Calu3 (cell line): Measurements from ENCODE around the gene KCNIP2. TPM values are rescaled to one million over a fixed set of nuclear protein-coding genes. Genes with fewer than 3 reads are reported as not detected.

Experiments
- Bru-seq: library from RNA; stranded (reverse); fragments of 400-500 nt; gene quantifications from one replicate; lab custom pipeline; 2021; lab: Mats Ljungman, UMichigan
- BruChase-seq, 2 experiments: library from RNA; stranded (reverse); fragments of 400-500 nt; gene quantifications; one replicate each; lab custom pipeline; 2021; lab: Mats Ljungman, UMichigan
- BruUV-seq: library from RNA; stranded (reverse); fragments of 400-500 nt; replicated peaks from 2 replicates; lab custom pipeline; 2021; lab: Mats Ljungman, UMichigan
- CTCF ChIA-PET: fragments of 300-600 bp; sonication (Branson Sonifier 250); formaldehyde crosslinking; loops from one replicate; lab custom pipeline; 2022; ENCODE audit warnings: antibody characterized with exemption; lab: Charles Lee
- DNase-seq: peaks from one replicate; pipeline ENCODE4 v3.0.0; 2022
- H3K27ac Mint-ChIP-seq: one replicate; pipeline ENCODE4 v1.8.0; 2022; ENCODE audit warnings: mixed read lengths; ENCODE audit not compliant: unreplicated experiment
- H3K27me3 Mint-ChIP-seq: one replicate; pipeline ENCODE4 v1.8.0; 2022; ENCODE audit warnings: mixed read lengths; ENCODE audit not compliant: unreplicated experiment
- H3K36me3 Mint-ChIP-seq: one replicate; pipeline ENCODE4 v1.8.0; 2022; ENCODE audit warnings: mild to moderate bottlenecking, moderate library complexity, mixed read lengths; ENCODE audit not compliant: insufficient read depth, unreplicated experiment
- H3K4me1 Mint-ChIP-seq: one replicate; pipeline ENCODE4 v1.8.0; 2022; ENCODE audit warnings: mild to moderate bottlenecking, low read depth, mixed read lengths; ENCODE audit not compliant: unreplicated experiment
- H3K4me3 Mint-ChIP-seq: one replicate; pipeline ENCODE4 v1.8.0; 2022; ENCODE audit warnings: mild to moderate bottlenecking, low read depth, moderate library complexity, mixed read lengths; ENCODE audit not compliant: unreplicated experiment
- H3K9me3 Mint-ChIP-seq: one replicate; pipeline ENCODE4 v1.8.0; 2022; ENCODE audit warnings: low read depth, mixed read lengths; ENCODE audit not compliant: unreplicated experiment
- CTCF ChIP-seq: fragments of 200-600 bp; IDR thresholded peaks from one replicate; pipeline ENCODE4 v1.8.0; 2022; ENCODE audit warnings: antibody characterized with exemption; ENCODE audit not compliant: unreplicated experiment
- intact Hi-C: fragments of 100-400 bp; cut with micrococcal nuclease; formaldehyde crosslinking; loops from one replicate; pipeline ENCODE4 v1.10.0; 2022; ENCODE audit not compliant: unreplicated experiment
- long read RNA-seq: library from polyadenylated mRNA; stranded (forward); transcript quantifications from one replicate; pipeline ENCODE4 v2.0.0, GENCODE V29; 2022
- total RNA-seq: library from RNA; stranded (reverse); gene quantifications from 2 replicates; pipeline ENCODE4 v1.2.3, GENCODE V29; 2022

KCNIP2 gene
- total RNA-seq = 3.3 and 4.8 TPM in 2 replicates
- percentile 49 among the genes with signal in this experiment for Bru-seq, nascent RNA
- percentile 80 among the genes with signal in this experiment for BruChase-seq, experiment 1, labeled RNA remaining after a 6-hour chase
- BruChase-seq, experiment 2, labeled RNA remaining after a 2-hour chase = percentile 77 among the genes with signal in this experiment
- long read RNA-seq, partial matches to known transcripts = 2 of 2 reads
- long read RNA-seq, other reads (novel, unspliced or antisense) = 0 of 2 reads

- H3K27ac Mint-ChIP-seq = no peak within 1 kb of the TSS
- H3K36me3 Mint-ChIP-seq = peaks cover 22% of the 10 kb centered on the region
- intact Hi-C loops = no loop called here
- peaks cover 8% of the 10 kb centered on the region for H3K4me1 Mint-ChIP-seq
- peak; percentile 14 for DNase-seq
- CTCF ChIA-PET = interaction anchor here (0.6 kb wide), 1 partner anchor 213 kb away, joined by 7 read pairs; no protein-coding TSS in a partner anchor
- TF ChIP-seq CTCF = peak; percentile 58
- no peaks in the 10 kb centered on the region for H3K9me3 Mint-ChIP-seq
- no TSS peak for BruUV-seq
- peak within 1 kb of the TSS; percentile 54 for H3K4me3 Mint-ChIP-seq
- H3K27me3 Mint-ChIP-seq = no peaks in the 10 kb centered on the region
Observed at GRCh38 chr10:101843032-101844021, at the start of gene KCNIP2. Gene KCNIP2 (minus strand): TSS chr10:101843800. CDS start chr10:101843568, 232 bp downstream.

- no peaks in the 10 kb centered on the region for H3K27me3 Mint-ChIP-seq
- H3K9me3 Mint-ChIP-seq = no peaks in the 10 kb centered on the region
- DNase-seq = no peak
- no peak for TF ChIP-seq CTCF
- H3K36me3 Mint-ChIP-seq = no peaks in the 10 kb centered on the region
- no peak overlapping the region for H3K4me3 Mint-ChIP-seq
- H3K4me1 Mint-ChIP-seq = peaks cover 9% of the 10 kb centered on the region
- CTCF ChIA-PET = interaction anchor here (0.7 to 1.3 kb wide), 2 partner anchors 96 to 117 kb away, joined by 4 to 6 read pairs; no protein-coding TSS in a partner anchor
- intact Hi-C loops = loop anchor here (5.0 kb wide), 1 partner anchor 179 kb away; no protein-coding TSS in a partner anchor
- no peak overlapping the region for H3K27ac Mint-ChIP-seq
- no TSS peak for BruUV-seq
Observed at GRCh38 chr10:101892782-101893391, 49.3 kb upstream of the KCNIP2 start.

GRCh38 chr10:101889256-101890210 is 45.9 kb upstream of the KCNIP2 start:
- intact Hi-C loops = loop anchor here (1.0 to 5.0 kb wide), 2 partner anchors 121 to 183 kb away; no protein-coding TSS in a partner anchor
- Mint-ChIP-seq H3K4me3 (no peak overlapping the region), H3K4me1 (peaks cover 9% of the 10 kb centered on the region), H3K27me3 (no peaks in the 10 kb centered on the region), H3K9me3 (no peaks in the 10 kb centered on the region), H3K27ac (no peak overlapping the region), H3K36me3 (no peaks in the 10 kb centered on the region)
- DNase-seq = peak; percentile 78
- BruUV-seq = no TSS peak
- TF ChIP-seq CTCF = peak; percentile 72
- CTCF ChIA-PET = interaction anchor here (0.6 to 1.3 kb wide), 9 partner anchors 15 to 122 kb away, joined by 3 to 31 read pairs (median 3); no protein-coding TSS in a partner anchor
